Inflammatory macrophage treated with lipopolysaccharide for 1 hour (primary cell): ENCODE measurements around the gene EXO5.
"Not testable (repeated sequence)": the region's sequence is repeated elsewhere in the genome, so short reads cannot be mapped to it uniquely, and the experiment has no call there.

Source experiments
- DNase-seq, 2 donors: peaks; one replicate each; pipeline ENCODE4 v3.0.0-alpha.2; 2020 to 2022

The EXO5 gene

DNA sequence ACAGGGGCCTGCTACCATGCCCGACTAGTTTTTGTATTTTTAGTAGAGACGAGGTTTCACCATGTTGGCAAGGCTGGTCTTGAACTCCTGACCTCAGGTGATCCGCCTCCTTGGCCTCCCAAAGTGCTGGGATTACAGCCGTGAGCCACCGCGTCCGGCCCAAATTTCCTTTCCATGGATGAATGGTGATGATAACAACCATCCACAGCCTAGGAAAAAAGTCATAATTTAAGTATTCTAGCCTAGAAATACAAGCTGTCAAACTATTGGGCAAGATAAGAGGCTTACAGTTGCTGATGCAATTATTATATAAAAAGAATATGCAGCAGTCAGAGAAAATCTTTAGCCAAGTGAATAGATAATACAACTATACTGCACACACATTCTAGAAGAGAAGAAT, 46.2 kb downstream of the EXO5 start:
- not testable (repeated sequence) for DNase-seq

DNA sequence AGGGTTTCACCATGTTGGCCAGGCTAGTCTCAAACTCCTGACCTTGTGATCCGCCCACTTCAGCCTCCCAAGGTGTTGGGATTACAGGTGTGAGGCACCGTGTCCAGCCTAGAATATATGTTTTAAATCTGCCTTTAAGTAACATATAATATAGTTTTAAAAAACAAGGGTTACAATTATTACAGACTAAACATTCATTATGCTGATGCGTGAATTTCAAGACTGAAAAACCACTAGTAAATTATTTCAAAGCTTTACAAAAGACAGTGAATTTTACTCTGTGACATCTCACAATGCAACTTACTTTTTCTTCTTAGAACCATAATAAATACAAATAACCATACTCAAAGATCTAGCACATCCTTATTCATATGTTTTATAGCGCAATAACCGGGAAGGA, 47.6 kb downstream of the EXO5 start:
- DNase-seq, result no peak

DNA sequence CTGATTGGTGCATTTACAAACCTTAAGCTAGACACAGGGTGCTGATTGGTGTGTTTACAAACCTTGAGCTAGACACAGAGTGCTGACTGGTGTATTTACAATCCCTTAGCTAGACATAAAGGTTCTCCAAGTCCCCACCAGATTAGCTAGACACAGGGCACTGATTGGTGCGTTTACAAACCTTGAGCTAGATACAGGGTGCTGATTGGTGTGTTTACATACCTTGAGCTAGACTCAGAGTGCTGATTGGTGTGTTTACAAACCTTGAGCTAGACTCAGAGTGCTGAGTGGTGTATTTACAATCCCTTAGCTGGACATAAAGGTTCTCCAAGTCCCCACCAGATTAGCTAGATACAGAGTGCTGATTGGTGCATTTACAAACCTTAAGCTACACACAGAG, 49.7 kb downstream of the EXO5 start:
- DNase-seq, result not testable (repeated sequence)

DNA sequence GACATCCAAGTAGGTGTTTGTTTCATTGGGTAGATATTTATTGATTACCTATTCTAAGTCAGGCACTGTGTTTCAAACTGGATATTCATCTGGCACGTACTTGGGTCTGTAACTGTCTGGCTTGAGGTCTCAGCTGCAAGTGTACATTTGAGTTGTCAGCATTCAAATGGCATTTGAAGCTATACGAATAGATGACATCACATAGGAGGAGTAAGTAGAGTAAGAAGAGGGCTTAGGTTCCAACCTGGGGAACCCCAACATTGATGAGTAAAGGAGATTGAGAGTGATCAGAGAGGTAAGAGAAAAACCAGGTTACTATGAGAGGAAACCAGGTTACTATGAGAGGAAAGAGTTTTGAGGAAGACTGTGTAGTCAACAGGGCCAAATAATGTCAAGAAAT, 53.6 kb downstream of the EXO5 start:
- no peak for DNase-seq

DNA sequence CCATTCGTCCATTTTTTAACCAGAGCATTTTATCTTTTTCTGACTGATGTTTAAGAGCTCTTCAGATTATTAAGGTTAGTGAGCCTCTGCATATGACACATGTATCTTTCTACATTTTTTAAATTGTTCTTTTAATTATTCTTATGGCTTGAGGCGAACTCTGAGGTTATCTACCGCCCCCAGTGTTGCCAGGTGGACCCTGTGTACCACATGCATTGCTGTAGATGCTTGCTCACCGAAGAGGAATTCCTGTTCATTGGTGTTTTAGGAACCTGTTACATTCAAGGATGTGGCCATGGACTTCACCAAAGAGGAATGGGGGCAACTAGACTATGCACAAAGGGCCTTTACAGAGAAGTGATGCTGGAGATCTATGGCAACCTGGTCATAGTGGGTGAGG, 54.7 kb downstream of the EXO5 start:
- DNase-seq, result no peak

DNA sequence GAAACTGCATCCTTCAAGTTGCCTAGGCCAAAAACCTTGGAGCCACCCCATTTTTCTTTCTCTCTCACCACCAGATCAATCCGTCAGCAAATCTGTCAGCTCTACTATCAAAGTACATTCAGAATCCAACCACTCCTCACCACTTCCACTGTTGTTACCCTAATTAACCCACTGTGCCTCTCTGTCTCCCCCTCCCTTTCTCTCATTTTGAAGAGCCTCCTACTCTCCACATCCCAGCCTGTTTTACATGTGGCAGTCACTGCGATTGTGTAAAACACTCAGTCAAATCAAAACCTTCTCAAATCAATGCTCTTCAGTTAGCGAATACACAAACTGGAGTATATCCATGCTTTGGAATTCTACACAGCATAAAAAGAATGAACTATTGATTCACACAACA, 55.9 kb downstream of the EXO5 start:
- DNase-seq, result no peak

DNA sequence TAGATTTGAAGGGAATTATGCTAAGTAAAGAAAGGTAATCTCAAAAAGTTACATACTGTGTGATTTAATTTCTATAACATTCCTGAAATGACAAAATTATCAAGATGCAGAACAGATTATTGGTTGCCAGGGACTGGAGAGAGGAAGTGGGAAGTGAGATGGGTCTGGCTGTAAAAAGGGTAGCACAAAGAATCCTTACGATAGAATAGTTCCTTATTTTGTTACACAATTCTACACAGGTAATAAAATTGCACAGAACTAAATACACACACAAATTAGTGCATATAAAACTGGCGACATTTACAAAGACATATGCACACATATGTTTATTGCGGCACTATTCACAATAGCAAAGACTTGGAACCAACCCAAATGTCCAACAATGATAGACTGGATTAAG, 56.3 kb downstream of the EXO5 start:
- DNase-seq, result no peak
